ENCODE measurements around the gene OVAAL. TPM values are rescaled to one million over a fixed set of nuclear protein-coding genes. Genes with fewer than 3 reads are reported as not detected.

The OVAAL gene
- total and polyA plus RNA-seq, 10 of the 15 experiments (the other 5 are each of a cell fraction or from before 2014, with no cell fraction given), result 0.04 to 0.33 (median 0.06) TPM; not detected in 7

- no peak for ATAC-seq
- ChIA-PET SMC1A (ENCODE audit: uncharacterized antibody, unreplicated experiment) (interaction anchor here (0.6 to 10.3 kb wide), 25 partner anchors 10 to 910 kb away, joined by 3 to 139 read pairs (median 4); no protein-coding TSS in a partner anchor), CTCF (interaction anchor here (0.7 to 10.4 kb wide), 51 partner anchors 10 to 962 kb away, joined by 3 to 236 read pairs (median 4); partner anchors contain the start of genes ACBD6, OVAAL and XPR1), POLR2A (interaction anchor here (0.6 to 1.6 kb wide), 5 partner anchors 10 to 405 kb away, joined by 3 to 4 read pairs (median 3); no protein-coding TSS in a partner anchor), RAD21 (ENCODE audit: unreplicated experiment) (interaction anchor here (0.7 to 4.7 kb wide), 15 partner anchors 13 to 908 kb away, joined by 3 to 110 read pairs (median 4); partner anchors contain the start of gene XPR1)
- TF ChIP-seq ZBED1 (IDR thresholded peaks at IDR 0.05; ENCODE audit: borderline replicate concordance) (no peak), TBL1XR1 (IDR thresholded peaks at IDR 0.05; ENCODE audit: low read depth, low read length) (no peak), CREB1 (IDR thresholded peaks at IDR 0.05; ENCODE audit: low read depth) (no peak), YBX1 (IDR thresholded peaks at IDR 0.05) (no peak)
- no peak overlapping the region for H3K9ac ChIP-seq (ENCODE audit: control insufficient read depth, insufficient read depth, low read length)
- no peaks in the 10 kb centered on the region for H3K36me3 ChIP-seq (ENCODE audit: control insufficient read depth in 2 of 2, insufficient read depth in 2 of 2, low read length in 1 of 2)
- no peak overlapping the region for H3K4me3 ChIP-seq
- intact Hi-C loops (cut with micrococcal nuclease; ENCODE audit: unreplicated experiment), result loop anchor here (5.0 kb wide), 1 partner anchor 347 kb away; no protein-coding TSS in a partner anchor
- no peak overlapping the region for H3K27ac ChIP-seq (ENCODE audit: control insufficient read depth, insufficient read depth)
- H2AFZ ChIP-seq (ENCODE audit: control insufficient read depth, low read depth, low read length), result no peak overlapping the region
- 65% methylated on average over 3 of the region's 3 CpGs for WGBS (ENCODE audit: insufficient coverage, insufficient replicate concordance, low lambda C conversion rate, missing lambda C conversion rate)
- no peaks in the 10 kb centered on the region for H3K79me2 ChIP-seq (ENCODE audit: control insufficient read depth, insufficient read depth, low read length)
- in situ Hi-C loops (cut with MboI), result no loop called here
- H3K4me2 ChIP-seq (ENCODE audit: control insufficient read depth, insufficient read depth), result no peak overlapping the region
- no peaks in the 10 kb centered on the region for H3K27me3 ChIP-seq (replicated peaks in 1 of 2; ENCODE audit: control insufficient read depth in 2 of 2, insufficient read depth in 2 of 2, low read length in 1 of 2)
- BruUV-seq (replicated peaks), result no TSS peak
- H3K9me3 ChIP-seq (replicated peaks; ENCODE audit: control insufficient read depth, insufficient read depth, low read length), result no peaks in the 10 kb centered on the region
- no peak for DNase-seq (ENCODE audit: low read depth, low spot score)
- FAIRE-seq, result no peak
- no peaks in the 10 kb centered on the region for H4K20me1 ChIP-seq (ENCODE audit: control insufficient read depth, insufficient read depth)
- H3K4me1 ChIP-seq (ENCODE audit: control insufficient read depth, insufficient read depth, low read length), result peaks cover 3% of the 10 kb centered on the region; the same call in 1 of the 2 replicates
These were observed 43.4 kb upstream of the OVAAL start for GRCh38 chr1:180515364-180515763.

- no peaks in the 10 kb centered on the region for H3K9me3 ChIP-seq (replicated peaks; ENCODE audit: control insufficient read depth, insufficient read depth, low read length)
- ATAC-seq (peak; percentile 99), FAIRE-seq (peak; percentile 61), DNase-seq (ENCODE audit: low read depth, low spot score) (peak; percentile 49)
- H3K4me1 ChIP-seq (ENCODE audit: control insufficient read depth, insufficient read depth, low read length), result peaks cover 3% of the 10 kb centered on the region; the same call in 1 of the 2 replicates
- 3% methylated on average over 8 of the region's 8 CpGs for WGBS (ENCODE audit: insufficient coverage, insufficient replicate concordance, low lambda C conversion rate, missing lambda C conversion rate)
- intact Hi-C loops (cut with micrococcal nuclease; ENCODE audit: unreplicated experiment) (loop anchor here (1.0 to 5.0 kb wide), 2 partner anchors 346 to 650 kb away; no protein-coding TSS in a partner anchor), in situ Hi-C loops (cut with MboI) (no loop called here)
- H3K27me3 ChIP-seq (replicated peaks in 1 of 2; ENCODE audit: control insufficient read depth in 2 of 2, insufficient read depth in 2 of 2, low read length in 1 of 2), result no peaks in the 10 kb centered on the region
- H3K27ac ChIP-seq (ENCODE audit: control insufficient read depth, insufficient read depth), result peak overlapping the region; percentile 40; the same call in 1 of the 2 replicates
- no peak overlapping the region for H3K9ac ChIP-seq (ENCODE audit: control insufficient read depth, insufficient read depth, low read length)
- H3K4me3 ChIP-seq, result no peak overlapping the region
- ChIA-PET RAD21 (ENCODE audit: unreplicated experiment) (interaction anchor here (0.5 to 4.7 kb wide), 20 partner anchors 13 to 907 kb away, joined by 3 to 110 read pairs (median 4); partner anchors contain the start of genes ACBD6 and XPR1), SMC1A (ENCODE audit: uncharacterized antibody, unreplicated experiment) (interaction anchor here (0.5 to 10.3 kb wide), 25 partner anchors 10 to 967 kb away, joined by 3 to 139 read pairs (median 4); partner anchors contain the start of gene CACNA1E), CTCF (interaction anchor here (0.6 to 10.4 kb wide), 57 partner anchors 8 to 961 kb away, joined by 3 to 236 read pairs (median 4); partner anchors contain the start of genes ACBD6, OVAAL and XPR1), POLR2A (interaction anchor here (0.6 to 1.6 kb wide), 5 partner anchors 11 to 405 kb away, joined by 3 to 4 read pairs (median 3); no protein-coding TSS in a partner anchor)
- BruUV-seq (replicated peaks), result no TSS peak
- no peaks in the 10 kb centered on the region for H4K20me1 ChIP-seq (ENCODE audit: control insufficient read depth, insufficient read depth)
- H2AFZ ChIP-seq (ENCODE audit: control insufficient read depth, low read depth, low read length), result peak overlapping the region; percentile 83
- H3K79me2 ChIP-seq (ENCODE audit: control insufficient read depth, insufficient read depth, low read length), result no peaks in the 10 kb centered on the region
- no peaks in the 10 kb centered on the region for H3K36me3 ChIP-seq (ENCODE audit: control insufficient read depth in 2 of 2, insufficient read depth in 2 of 2, low read length in 1 of 2)
- H3K4me2 ChIP-seq (ENCODE audit: control insufficient read depth, insufficient read depth), result no peak overlapping the region
- TF ChIP-seq NBN (IDR thresholded peaks at IDR 0.05), result no peak
- TF ChIP-seq SUZ12 (IDR thresholded peaks at IDR 0.05; ENCODE audit: unreplicated experiment), result no peak
- TF ChIP-seq CBX3 (IDR thresholded peaks at IDR 0.05; ENCODE audit: borderline replicate concordance, low read depth), result no peak
- TF ChIP-seq FOXM1 (IDR thresholded peaks at IDR 0.05; ENCODE audit: low read depth, low read length), result 0 out of 2 replicates have a peak, but pooled peaks have one; percentile 44
- TF ChIP-seq YY1 (IDR thresholded peaks at IDR 0.05; ENCODE audit: low read depth, low read length), result 0 out of 2 replicates have a peak, but pooled peaks have one; percentile 25
- TF ChIP-seq SMC3 (IDR thresholded peaks at IDR 0.05; ENCODE audit: borderline replicate concordance, low read length), result peak; percentile 68; the same call in 1 of the 2 replicates
- TF ChIP-seq RAD21 (IDR thresholded peaks at IDR 0.05; ENCODE audit: insufficient read depth, low read depth, low read length), result peak; percentile 92
- TF ChIP-seq POU2F2 (IDR thresholded peaks at IDR 0.05; ENCODE audit: borderline replicate concordance, low read depth, low read length), result peak; percentile 59; the same call in 1 of the 3 replicates
- TF ChIP-seq CTCF (IDR thresholded peaks at IDR 0.05 in 2 of 3, conservative IDR thresholded peaks at IDR 0.05 in 1 of 3; ENCODE audit: control insufficient read depth in 2 of 3, extremely low read depth in 1 of 3, insufficient read depth in 1 of 3, low read depth in 3 of 3, low read length in 3 of 3), result peak; percentile 72 to 88 (median 76)
- TF ChIP-seq IRF3 (IDR thresholded peaks at IDR 0.05), result no peak
These were observed 42.8 kb upstream of the OVAAL start for GRCh38 chr1:180515857-180516388.
